Measurements from ENCODE around the gene CASP1.

CASP1 gene

DNA sequence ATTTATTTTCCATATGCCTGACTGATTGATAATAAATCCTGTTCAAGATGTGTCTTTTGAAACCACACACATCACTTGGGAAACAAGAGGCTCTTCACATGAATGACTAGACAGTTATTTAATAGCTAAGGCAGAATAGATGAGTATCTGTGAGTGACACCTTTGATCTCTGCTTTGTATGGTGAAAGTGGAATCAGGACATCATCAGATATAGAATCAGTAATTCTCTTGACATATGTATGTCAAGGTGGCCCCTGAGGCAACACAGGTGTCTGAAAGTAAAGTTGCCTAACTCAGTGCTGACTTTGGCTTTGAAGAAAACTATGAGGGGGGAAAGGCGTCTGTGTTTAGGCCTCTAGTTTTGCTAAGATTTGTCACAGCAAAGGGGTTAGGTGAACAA is 55.1 kb downstream of the CASP1 start:
- DNase-seq: no peak
